Skeletal muscle satellite cell (primary cell): ENCODE data around the gene CLDND2.

ENCODE experiments used
- H3K27me3 ChIP-seq: 2 replicates; pipeline ENCODE4 v1.7.0; 2013; ENCODE audit warnings: low read length; ENCODE audit not compliant: control insufficient read depth, insufficient read depth
- H3K36me3 ChIP-seq: 2 replicates; pipeline ENCODE4 v1.7.0; 2013; ENCODE audit warnings: mild to moderate bottlenecking, control low read depth, low read length; ENCODE audit not compliant: insufficient read depth
- H3K4me1 ChIP-seq: 2 replicates; pipeline ENCODE4 v1.7.0; 2013; ENCODE audit warnings: low read length; ENCODE audit not compliant: control insufficient read depth, insufficient read depth
- H3K4me2 ChIP-seq: 2 replicates; pipeline ENCODE4 v1.7.0; 2013; ENCODE audit warnings: mild to moderate bottlenecking, low read length
- H3K4me3 ChIP-seq: 2 replicates; pipeline ENCODE4 v1.7.0; 2013; ENCODE audit warnings: low read length
- H3K9ac ChIP-seq: 2 replicates; pipeline ENCODE4 v1.7.0; 2013; ENCODE audit warnings: mild to moderate bottlenecking, low read depth, low read length, moderate library complexity
- H3K9me3 ChIP-seq: replicated peaks from 2 replicates; pipeline ENCODE4 v1.7.0; 2013; ENCODE audit warnings: mild to moderate bottlenecking, control low read depth, low read length

Gene CLDND2

DNA sequence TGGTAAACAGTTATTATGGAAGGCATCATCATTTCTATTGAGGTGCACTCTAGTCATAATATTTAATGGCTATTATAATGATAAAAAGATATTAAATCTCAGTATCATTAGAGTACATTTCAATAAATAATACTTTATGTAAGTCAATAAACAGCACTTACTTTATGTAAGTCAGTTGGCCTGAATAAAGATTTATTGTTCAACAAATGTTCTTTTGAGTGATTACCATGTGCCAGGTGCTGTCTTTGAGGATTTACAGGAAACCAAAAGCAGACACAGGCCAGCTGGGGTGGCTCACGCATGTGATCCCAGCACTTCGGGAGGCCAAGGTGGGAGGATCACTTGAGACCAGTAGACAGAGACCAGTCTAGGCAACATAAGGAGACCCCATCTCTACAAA is 8.6 kb upstream of the CLDND2 start:
- no peaks in the 10 kb centered on the region for H3K4me1 ChIP-seq
- H3K36me3 ChIP-seq, result no peaks in the 10 kb centered on the region
- no peak overlapping the region for H3K9ac ChIP-seq
- no peak overlapping the region for H3K4me2 ChIP-seq
- no peaks in the 10 kb centered on the region for H3K9me3 ChIP-seq
- no peak overlapping the region for H3K4me3 ChIP-seq
- H3K27me3 ChIP-seq, result no peaks in the 10 kb centered on the region

DNA sequence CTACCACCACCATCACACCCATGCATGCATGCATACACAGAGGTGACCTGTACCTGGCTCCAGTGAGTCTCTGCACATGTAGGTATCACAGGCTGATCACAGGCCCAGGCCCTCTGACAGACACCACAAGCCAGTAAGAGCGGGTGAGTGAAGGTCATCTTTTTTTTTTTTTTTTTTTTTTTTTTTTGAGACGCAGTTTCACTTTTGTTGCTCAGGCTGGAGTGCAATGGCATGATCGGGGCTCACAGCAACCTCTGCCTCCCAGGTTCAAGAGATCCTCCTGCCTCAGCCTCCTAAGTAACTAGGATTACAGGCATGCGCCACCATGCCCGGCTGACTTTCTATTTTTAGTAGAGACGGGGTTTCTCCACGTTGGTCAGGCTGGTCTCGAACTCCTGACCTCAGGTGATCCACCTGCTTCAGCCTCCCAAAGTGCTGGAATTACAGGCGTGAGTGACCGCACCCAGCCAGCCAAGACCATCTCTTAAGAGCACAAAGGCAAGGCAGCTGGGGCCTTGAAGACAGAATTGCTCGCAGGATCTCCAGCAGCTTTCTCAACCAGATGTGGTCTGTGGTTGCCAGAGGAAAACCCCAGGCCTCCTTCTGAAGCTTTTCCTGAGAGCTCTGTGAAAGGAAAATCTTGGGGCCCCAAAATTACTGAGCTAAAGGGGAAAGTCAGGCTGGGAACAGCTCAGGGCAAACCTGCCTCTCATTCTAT is 6.9 kb upstream of the CLDND2 start:
- H3K27me3 ChIP-seq, result no peaks in the 10 kb centered on the region
- no peaks in the 10 kb centered on the region for H3K9me3 ChIP-seq
- H3K4me1 ChIP-seq, result no peaks in the 10 kb centered on the region
- H3K4me2 ChIP-seq, result no peak overlapping the region
- no peaks in the 10 kb centered on the region for H3K36me3 ChIP-seq
- no peak overlapping the region for H3K4me3 ChIP-seq
- no peak overlapping the region for H3K9ac ChIP-seq

DNA sequence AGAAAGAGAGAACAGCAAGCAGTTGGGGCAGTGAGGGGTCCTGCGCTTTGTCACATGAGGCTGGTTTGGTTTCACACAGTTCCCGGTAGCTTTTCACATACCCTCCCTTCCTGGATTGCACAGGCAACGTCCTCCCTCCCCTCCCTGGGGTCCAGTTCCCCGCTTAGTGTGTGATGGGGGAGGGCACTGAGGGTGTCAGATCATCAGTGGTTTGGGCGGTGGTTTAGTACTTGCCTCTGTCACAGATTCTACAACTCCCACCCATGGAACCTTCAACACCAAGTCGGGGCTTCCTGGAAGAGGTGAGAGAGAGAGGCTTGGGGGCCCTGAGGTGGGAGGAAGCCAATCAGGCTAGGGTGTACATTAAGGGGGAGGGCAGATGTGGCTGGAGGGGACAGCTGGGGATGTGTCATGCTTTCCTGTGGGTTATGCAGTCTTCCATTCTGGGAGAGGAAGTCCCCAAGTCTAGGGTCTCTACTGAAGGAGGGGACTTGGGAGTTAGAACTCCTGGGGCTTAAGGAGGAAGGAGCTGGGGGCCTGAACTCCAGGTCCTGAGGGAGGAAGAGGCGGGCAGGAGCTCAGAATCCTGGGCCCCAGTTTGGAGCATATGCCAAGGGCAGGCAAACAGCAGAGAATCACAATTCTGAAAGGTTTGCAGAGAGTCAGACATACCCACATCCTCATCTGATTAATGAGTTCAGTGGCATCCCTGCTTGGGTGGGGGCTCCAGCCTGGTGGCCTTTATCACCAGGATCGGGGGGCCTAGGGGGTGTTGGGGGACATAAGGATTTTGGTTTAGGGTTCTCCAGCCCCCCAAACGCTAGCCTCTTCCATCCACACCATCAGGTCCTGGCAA is 4.1 kb upstream of the CLDND2 start, which contains the start of gene NKG7:
Gene NKG7, minus strand, starts transcription at position 6 of the 856 bp plus-strand sequence. CDS start 119 bp downstream, outside the sequence.
- H3K9me3 ChIP-seq, result no peaks in the 10 kb centered on the region
- no peak within 1 kb of the TSS for H3K4me2 ChIP-seq
- no peaks in the 10 kb centered on the region for H3K36me3 ChIP-seq
- no peak within 1 kb of the TSS for H3K4me3 ChIP-seq
- H3K4me1 ChIP-seq, result peaks cover 5% of the 10 kb centered on the region
- no peak within 1 kb of the TSS for H3K9ac ChIP-seq
- H3K27me3 ChIP-seq, result no peaks in the 10 kb centered on the region

DNA sequence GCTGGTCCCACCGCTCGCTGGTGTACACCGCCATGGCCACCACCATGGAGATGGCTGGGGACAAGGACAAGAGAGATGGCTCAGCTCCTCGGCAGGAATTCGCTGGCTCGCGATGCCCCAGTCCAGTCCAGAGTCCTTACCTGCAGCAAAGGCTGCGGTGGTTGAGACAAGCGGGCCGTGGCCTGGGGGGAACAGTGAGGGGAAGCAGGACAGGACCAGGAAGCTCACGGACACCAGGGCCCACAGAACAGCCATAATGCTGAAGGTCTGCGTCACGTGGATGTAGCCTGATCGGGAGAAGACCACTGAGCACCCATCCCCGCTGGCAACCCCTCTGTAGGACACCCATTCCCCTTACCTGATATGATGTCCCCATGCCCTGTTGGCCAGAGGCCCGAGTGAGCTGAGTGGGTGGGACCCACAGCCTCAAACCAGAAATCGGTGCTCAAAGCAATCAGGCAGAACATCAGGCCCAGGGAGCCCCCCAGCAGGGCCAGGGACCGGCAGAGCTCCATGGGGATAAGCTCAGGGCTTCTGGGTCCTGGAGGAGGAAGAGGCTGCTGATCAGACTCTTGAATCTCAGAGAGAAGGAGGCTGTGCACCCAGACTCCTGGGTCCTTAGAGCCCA is 3.3 kb upstream of the CLDND2 start:
- Histone ChIP-seq H3K36me3 (no peaks in the 10 kb centered on the region), H3K9ac (no peak overlapping the region), H3K4me2 (no peak overlapping the region), H3K27me3 (no peaks in the 10 kb centered on the region), H3K4me1 (peaks cover 7% of the 10 kb centered on the region), H3K4me3 (no peak overlapping the region), H3K9me3 (no peaks in the 10 kb centered on the region)

DNA sequence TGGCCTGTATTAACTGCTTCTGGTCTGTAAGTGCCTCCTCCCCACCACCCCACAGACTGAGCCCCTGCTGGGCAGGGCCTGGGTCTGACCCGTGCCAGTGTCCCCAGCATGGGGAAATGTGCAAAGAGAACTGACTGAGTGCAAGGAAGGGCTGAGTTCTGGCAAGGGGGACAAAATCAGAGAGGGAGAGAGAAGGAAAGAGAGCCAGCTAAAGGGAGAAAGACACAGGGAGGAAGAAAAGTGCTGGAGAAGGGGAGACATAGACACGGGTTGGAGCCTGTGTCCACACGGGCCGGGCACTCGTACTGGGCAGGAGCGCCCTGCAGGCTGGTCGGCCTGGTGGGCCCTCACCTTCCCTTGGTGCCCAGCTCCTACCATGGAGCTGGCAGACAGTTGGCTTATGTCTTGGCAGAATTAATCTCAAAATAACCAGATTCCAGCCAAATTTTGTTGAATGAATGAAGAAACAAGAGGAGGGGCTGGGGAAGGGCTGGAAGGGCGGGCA is 2.4 kb upstream of the CLDND2 start:
- Histone ChIP-seq H3K4me1 (peaks cover 13% of the 10 kb centered on the region), H3K36me3 (no peaks in the 10 kb centered on the region), H3K27me3 (no peaks in the 10 kb centered on the region), H3K4me3 (no peak overlapping the region), H3K9me3 (no peaks in the 10 kb centered on the region), H3K4me2 (no peak overlapping the region), H3K9ac (no peak overlapping the region)

DNA sequence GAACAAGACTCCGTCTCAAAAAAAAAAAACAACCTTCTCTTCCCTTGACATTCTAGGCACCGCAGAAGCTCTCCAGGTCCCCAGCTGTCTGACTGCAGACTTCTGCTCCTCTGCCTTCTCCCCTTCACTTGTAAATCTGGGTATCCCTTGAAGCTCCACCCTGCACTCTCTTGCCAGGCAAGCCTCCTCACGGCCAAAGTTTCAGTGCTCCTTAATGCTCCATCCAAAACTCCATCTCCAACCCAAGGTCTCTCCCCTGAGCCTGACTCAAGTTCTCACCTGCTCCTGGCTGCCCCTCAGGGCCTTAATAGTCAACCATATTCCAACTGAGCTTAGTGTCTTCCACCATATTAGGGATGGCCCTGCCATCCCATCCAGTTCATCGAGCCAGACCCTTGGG is 1.4 kb upstream of the CLDND2 start:
- Histone ChIP-seq H3K4me3 (no peak overlapping the region), H3K27me3 (no peaks in the 10 kb centered on the region), H3K4me1 (peaks cover 16% of the 10 kb centered on the region), H3K9me3 (no peaks in the 10 kb centered on the region), H3K9ac (no peak overlapping the region), H3K36me3 (no peaks in the 10 kb centered on the region), H3K4me2 (no peak overlapping the region)

DNA sequence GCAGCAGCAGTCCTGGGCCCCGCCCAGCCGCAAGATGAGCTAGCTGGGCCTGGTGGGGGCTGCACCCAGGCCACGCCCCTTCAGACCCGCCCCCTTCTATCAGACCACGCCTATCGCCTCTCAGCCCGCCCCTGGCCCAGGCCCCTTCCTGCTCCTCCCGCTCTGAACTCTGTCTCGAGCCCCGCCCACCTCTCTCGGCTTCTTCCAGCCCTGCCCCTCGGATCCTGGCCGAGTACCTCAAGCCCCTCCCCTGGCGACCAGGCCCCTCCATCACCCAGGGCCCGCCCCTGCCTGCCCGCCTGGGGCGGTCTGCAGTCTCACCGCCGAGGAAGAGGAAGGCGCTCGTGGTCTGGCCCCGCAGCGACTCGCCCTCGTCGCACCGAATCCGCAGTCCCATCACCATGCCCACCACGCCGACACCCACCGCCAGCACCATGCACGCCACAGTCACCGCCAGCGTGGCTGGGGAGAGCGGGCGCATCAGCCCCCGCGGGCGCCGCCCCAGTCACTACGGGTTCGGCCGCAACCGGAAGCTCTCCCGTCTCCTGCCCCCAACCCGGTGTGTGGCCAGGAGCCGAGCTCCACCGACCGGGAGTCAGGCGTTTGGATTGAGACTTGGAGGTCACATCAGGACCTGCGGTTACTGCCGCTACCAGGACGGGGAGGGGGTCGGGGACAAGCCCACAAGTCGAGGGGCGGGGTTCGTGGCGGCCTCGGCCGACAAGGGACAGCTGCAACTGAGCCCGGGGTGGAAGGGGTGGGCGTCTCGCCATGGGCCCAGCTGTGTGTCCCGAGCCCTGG is 1.0 kb downstream of the CLDND2 start:
- Histone ChIP-seq H3K36me3 (no peaks in the 10 kb centered on the region), H3K27me3 (no peaks in the 10 kb centered on the region), H3K4me3 (peak overlapping the region; percentile 96), H3K9me3 (no peaks in the 10 kb centered on the region), H3K4me1 (peaks cover 31% of the 10 kb centered on the region), H3K4me2 (peak overlapping the region; percentile 92), H3K9ac (peak overlapping the region; percentile 87)

DNA sequence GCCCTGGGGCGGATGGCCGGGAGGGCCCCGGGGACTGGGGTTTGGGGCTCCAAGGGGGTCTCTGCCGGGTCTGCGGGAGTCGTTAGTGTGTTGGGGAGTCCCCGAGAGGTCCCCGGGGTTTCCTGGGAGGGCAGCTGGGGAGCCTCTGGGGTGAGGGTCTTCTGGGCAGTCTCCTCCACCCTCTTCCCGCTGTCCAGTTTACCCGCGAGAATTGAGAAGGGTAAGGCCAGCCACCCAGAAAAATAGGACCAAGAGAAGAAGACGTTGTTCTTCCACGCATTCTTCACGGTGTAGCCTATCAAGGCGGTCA is 1.6 kb downstream of the CLDND2 start:
- Histone ChIP-seq H3K4me3 (peak overlapping the region; percentile 92), H3K36me3 (no peaks in the 10 kb centered on the region), H3K4me2 (peak overlapping the region; percentile 92), H3K4me1 (peaks cover 36% of the 10 kb centered on the region), H3K9ac (peak overlapping the region; percentile 72), H3K27me3 (no peaks in the 10 kb centered on the region), H3K9me3 (no peaks in the 10 kb centered on the region)

DNA sequence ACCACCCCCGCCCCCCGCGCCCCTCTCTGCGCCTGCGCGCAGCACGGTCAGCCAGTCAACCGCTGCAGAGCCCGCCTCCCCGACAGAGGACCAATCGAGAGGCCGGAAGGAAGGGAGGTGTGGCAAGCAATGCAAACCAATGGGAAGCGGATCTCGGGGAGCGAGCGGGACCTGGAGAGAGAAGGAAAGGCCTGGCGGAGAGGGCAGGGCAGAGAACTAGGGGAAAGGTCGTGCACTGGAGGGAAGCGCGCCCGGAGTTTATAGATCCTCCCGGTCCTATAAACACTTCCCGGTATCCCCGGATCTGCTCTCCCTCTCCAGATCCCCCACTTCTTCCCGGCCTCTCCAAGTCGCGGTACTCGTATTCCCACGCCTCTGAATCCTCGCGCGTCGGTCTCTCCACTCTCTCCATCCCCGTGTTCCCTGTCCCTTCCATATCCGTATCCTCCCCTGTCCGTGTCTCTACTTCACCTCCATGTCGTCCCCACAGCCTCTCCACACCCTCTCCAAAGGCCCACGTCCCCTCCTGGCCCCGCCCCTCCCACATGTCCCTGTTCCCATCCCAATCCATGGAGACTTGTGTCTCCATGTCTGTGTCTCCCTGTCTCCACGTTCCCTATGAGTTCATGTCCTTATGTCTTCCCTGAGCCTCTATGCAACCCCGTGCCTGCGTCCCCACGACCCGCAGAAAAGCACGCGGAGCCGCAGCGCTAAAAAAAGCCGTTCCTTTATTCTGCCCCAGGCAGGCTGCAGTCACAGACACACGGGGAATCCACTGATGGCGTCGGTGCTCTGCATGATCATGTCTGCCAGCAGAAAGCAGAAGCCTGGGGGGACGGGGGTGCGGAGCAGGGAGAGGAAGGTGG is 2.2 kb downstream of the CLDND2 start:
- Histone ChIP-seq H3K9ac (peak overlapping the region; percentile 96), H3K36me3 (no peaks in the 10 kb centered on the region), H3K27me3 (no peaks in the 10 kb centered on the region), H3K4me3 (peak overlapping the region; percentile 92), H3K4me1 (peaks cover 36% of the 10 kb centered on the region), H3K9me3 (no peaks in the 10 kb centered on the region), H3K4me2 (peak overlapping the region; percentile 98)

DNA sequence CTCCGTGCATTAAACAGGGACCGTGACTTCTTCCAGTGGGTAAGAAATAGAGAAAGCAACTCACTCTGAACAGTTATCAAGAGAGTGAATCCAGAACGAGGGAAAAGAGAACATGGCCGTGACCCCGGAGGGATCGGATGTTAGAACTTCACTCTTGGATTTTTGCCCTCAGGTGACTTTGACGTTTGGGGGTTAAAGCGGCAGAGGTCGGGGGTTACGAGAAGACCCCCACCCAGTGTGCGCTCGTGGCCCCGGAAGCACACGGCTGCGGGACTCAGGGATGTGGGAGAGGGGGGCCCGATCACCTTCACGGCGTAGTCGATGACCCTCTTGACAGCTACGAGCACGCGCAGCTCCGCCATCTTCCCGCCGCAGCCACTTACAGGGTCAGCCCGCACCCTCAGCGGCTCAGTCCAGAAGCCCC is 2.8 kb downstream of the CLDND2 start, which contains the start of gene ETFB:
Gene ETFB, minus strand, starts transcription at position 424 of the 424 bp plus-strand sequence. Its CDS starts 62 bp downstream, at position 362.
- H3K4me1 ChIP-seq, result peaks cover 36% of the 10 kb centered on the region
- no peaks in the 10 kb centered on the region for H3K9me3 ChIP-seq
- H3K27me3 ChIP-seq, result no peaks in the 10 kb centered on the region
- H3K9ac ChIP-seq, result peak within 1 kb of the TSS; percentile 96
- H3K4me3 ChIP-seq, result peak within 1 kb of the TSS; percentile 92
- H3K36me3 ChIP-seq, result no peaks in the 10 kb centered on the region
- H3K4me2 ChIP-seq, result peak within 1 kb of the TSS; percentile 98
